ENCODE results near the gene KLK4.

DNA sequence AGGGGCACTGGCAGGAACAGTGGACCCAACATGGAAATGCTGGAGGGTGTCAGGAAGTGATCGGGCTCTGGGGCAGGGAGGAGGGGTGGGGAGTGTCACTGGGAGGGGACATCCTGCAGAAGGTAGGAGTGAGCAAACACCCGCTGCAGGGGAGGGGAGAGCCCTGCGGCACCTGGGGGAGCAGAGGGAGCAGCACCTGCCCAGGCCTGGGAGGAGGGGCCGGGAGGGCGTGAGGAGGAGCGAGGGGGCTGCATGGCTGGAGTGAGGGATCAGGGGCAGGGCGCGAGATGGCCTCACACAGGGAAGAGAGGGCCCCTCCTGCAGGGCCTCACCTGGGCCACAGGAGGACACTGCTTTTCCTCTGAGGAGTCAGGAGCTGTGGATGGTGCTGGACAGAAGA lies 33.9 kb downstream of the KLK4 start:
- TF ChIP-seq EP300 (IDR thresholded peaks at IDR 0.05; ENCODE audit: borderline replicate concordance): no peak
- TF ChIP-seq MAX (IDR thresholded peaks at IDR 0.05): no peak

Measured in Ishikawa (cell line).